ENCODE results near the gene CAPN15.

CAPN15 gene

GRCh38 chr16:522320-523096 is 5.0 kb upstream of the CAPN15 start:
- DNase-seq (ENCODE audit: low spot score) (no peak), ATAC-seq (ENCODE audit: low read depth) (no peak)
- H3K9me3 ChIP-seq (ENCODE audit: severe bottlenecking), result no peaks in the 10 kb centered on the region
- TF ChIP-seq, protein P1, sequence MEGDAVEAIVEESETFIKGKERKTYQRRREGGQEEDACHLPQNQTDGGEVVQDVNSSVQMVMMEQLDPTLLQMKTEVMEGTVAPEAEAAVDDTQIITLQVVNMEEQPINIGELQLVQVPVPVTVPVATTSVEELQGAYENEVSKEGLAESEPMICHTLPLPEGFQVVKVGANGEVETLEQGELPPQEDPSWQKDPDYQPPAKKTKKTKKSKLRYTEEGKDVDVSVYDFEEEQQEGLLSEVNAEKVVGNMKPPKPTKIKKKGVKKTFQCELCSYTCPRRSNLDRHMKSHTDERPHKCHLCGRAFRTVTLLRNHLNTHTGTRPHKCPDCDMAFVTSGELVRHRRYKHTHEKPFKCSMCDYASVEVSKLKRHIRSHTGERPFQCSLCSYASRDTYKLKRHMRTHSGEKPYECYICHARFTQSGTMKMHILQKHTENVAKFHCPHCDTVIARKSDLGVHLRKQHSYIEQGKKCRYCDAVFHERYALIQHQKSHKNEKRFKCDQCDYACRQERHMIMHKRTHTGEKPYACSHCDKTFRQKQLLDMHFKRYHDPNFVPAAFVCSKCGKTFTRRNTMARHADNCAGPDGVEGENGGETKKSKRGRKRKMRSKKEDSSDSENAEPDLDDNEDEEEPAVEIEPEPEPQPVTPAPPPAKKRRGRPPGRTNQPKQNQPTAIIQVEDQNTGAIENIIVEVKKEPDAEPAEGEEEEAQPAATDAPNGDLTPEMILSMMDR (IDR thresholded peaks at IDR 0.05; ENCODE audit: poor library complexity, severe bottlenecking), result no peak
- no peaks in the 10 kb centered on the region for H3K27me3 ChIP-seq (ENCODE audit: insufficient read depth, poor library complexity, severe bottlenecking)
- H3K27ac ChIP-seq (ENCODE audit: poor library complexity, severe bottlenecking), result no peak overlapping the region
- peaks cover 13% of the 10 kb centered on the region for H3K4me1 ChIP-seq (ENCODE audit: insufficient read depth, poor library complexity, severe bottlenecking)
- H3K36me3 ChIP-seq (ENCODE audit: low read depth), result peaks cover 7% of the 10 kb centered on the region; the same call in 1 of the 2 replicates
- no peak overlapping the region for H3K4me3 ChIP-seq (ENCODE audit: severe bottlenecking)

- Histone ChIP-seq H3K9me3 (ENCODE audit: severe bottlenecking) (no peaks in the 10 kb centered on the region), H3K27me3 (ENCODE audit: insufficient read depth, poor library complexity, severe bottlenecking) (no peaks in the 10 kb centered on the region), H3K36me3 (ENCODE audit: low read depth) (peaks cover 7% of the 10 kb centered on the region; the same call in 1 of the 2 replicates), H3K27ac (ENCODE audit: poor library complexity, severe bottlenecking) (no peak overlapping the region), H3K4me1 (ENCODE audit: insufficient read depth, poor library complexity, severe bottlenecking) (peaks cover 13% of the 10 kb centered on the region), H3K4me3 (ENCODE audit: severe bottlenecking) (no peak overlapping the region)
- DNase-seq (ENCODE audit: low spot score), result no peak
- TF ChIP-seq, protein P1 (IDR thresholded peaks at IDR 0.05; ENCODE audit: poor library complexity, severe bottlenecking), result no peak
- ATAC-seq (ENCODE audit: low read depth), result no peak
Measured at GRCh38 chr16:523097-523741, 4.3 kb upstream of the CAPN15 start.

GRCh38 chr16:524274-525040 is 3.1 kb upstream of the CAPN15 start:
- Histone ChIP-seq H3K36me3 (ENCODE audit: low read depth) (peaks cover 11% of the 10 kb centered on the region), H3K27me3 (ENCODE audit: insufficient read depth, poor library complexity, severe bottlenecking) (no peaks in the 10 kb centered on the region), H3K4me3 (ENCODE audit: severe bottlenecking) (no peak overlapping the region), H3K27ac (ENCODE audit: poor library complexity, severe bottlenecking) (peak overlapping the region; percentile 91), H3K4me1 (ENCODE audit: insufficient read depth, poor library complexity, severe bottlenecking) (peaks cover 13% of the 10 kb centered on the region), H3K9me3 (ENCODE audit: severe bottlenecking) (no peaks in the 10 kb centered on the region)
- ATAC-seq (ENCODE audit: low read depth) (no peak), DNase-seq (ENCODE audit: low spot score) (no peak)
- TF ChIP-seq, protein P1 (IDR thresholded peaks at IDR 0.05; ENCODE audit: poor library complexity, severe bottlenecking), result no peak

DNA sequence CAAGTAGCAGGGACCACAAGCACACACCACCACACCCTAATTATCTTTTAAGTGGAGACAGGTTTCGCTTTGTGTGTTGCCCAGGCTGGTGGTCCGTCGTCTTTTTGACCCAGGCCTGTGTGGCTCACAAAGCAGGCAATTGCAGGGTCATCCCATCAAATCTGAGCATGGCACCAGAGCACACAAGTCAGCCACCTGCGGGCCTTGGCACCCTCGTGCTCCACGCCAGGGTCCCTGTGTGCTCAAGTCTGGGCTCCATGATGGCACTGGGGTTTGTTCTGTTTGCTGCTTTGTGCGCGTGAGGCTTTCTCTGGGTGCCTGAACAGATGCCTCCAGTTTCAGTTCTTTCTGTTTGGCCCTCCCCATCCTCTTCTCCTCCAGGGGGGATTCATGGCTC is 2.4 kb upstream of the CAPN15 start:
- H3K9me3 ChIP-seq (ENCODE audit: severe bottlenecking), result no peaks in the 10 kb centered on the region
- DNase-seq (ENCODE audit: low spot score) (no peak), ATAC-seq (ENCODE audit: low read depth) (no peak)
- peaks cover 13% of the 10 kb centered on the region for H3K36me3 ChIP-seq (ENCODE audit: low read depth)
- H3K27me3 ChIP-seq (ENCODE audit: insufficient read depth, poor library complexity, severe bottlenecking), result no peaks in the 10 kb centered on the region
- TF ChIP-seq, protein P1 (IDR thresholded peaks at IDR 0.05; ENCODE audit: poor library complexity, severe bottlenecking), result no peak
- H3K27ac ChIP-seq (ENCODE audit: poor library complexity, severe bottlenecking), result peak overlapping the region; percentile 91
- no peak overlapping the region for H3K4me3 ChIP-seq (ENCODE audit: severe bottlenecking)
- H3K4me1 ChIP-seq (ENCODE audit: insufficient read depth, poor library complexity, severe bottlenecking), result peaks cover 13% of the 10 kb centered on the region
